Measurements from ENCODE around the gene CARNS1.
"Not testable (repeated sequence)": the region's sequence is repeated elsewhere in the genome, so short reads cannot be mapped to it uniquely, and the experiment has no call there.

Gene CARNS1

GRCh38 chr11:67410984-67411784 lies 4.3 kb upstream of the CARNS1 start:
- DNase-seq = no peak

GRCh38 chr11:67411785-67412152 lies 3.7 kb upstream of the CARNS1 start:
- DNase-seq = no peak

DNA sequence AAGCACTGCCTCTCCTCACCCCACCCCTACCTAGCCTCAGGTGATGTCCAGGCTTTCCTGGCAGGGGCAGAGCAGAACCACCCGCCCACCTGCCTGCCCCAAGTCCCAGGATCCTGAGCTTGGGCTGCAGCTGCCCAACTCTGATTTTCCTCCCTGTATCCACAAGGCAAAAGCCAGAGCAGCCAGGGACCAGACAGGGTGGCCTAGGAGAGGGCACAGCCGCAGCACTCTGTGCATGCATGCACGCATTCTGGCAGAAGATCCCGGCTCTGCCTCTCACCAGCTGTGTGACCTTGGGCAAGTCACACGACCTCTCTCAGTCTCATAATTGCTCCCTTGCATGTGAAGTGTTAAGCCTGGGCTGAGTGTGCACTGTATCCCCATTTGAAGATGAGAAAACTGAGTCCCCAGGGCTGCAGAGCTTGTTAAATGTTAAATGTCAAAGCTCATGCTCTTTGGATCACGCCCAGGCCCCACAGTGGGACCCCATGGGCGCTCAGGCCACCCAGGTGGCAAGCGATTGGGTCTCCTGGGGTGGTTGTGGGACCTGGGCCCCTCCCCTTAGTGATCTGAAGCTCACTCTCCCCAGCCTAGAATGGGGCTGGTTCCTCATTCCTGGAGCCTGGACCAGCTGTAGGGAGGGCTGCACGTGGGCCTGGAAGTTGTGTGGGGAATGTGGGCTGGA lies 2.8 kb upstream of the CARNS1 start:
- DNase-seq = no peak

DNA sequence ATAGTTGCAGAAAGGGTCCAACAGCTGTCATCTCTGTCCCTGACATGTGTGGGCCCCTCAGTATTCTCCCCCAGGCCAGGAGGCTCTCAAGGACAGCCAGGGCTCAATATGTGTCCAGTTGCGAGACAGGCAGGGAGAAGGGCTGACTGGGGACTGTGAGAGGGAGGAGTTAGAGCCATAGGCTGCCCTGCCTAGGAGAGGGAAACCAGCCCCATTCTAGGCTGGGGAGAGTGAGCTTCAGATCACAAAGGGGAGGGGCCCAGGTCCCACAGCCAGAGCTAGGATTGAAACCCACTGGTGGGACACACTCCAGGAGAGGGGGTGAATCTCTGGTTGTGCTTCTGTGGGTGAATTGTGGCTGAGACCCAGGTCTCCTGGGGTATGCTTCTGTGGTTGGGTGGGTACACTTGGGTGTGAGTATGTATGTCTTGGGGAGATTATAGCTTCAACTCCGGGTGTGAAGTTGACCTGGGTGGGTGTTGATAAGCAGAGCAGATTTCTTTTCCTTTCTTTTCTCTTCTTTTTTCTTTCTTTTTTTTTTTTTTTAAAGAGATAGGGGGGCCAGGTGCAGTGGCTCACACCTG lies 2.1 kb upstream of the CARNS1 start:
- DNase-seq = no peak

DNA sequence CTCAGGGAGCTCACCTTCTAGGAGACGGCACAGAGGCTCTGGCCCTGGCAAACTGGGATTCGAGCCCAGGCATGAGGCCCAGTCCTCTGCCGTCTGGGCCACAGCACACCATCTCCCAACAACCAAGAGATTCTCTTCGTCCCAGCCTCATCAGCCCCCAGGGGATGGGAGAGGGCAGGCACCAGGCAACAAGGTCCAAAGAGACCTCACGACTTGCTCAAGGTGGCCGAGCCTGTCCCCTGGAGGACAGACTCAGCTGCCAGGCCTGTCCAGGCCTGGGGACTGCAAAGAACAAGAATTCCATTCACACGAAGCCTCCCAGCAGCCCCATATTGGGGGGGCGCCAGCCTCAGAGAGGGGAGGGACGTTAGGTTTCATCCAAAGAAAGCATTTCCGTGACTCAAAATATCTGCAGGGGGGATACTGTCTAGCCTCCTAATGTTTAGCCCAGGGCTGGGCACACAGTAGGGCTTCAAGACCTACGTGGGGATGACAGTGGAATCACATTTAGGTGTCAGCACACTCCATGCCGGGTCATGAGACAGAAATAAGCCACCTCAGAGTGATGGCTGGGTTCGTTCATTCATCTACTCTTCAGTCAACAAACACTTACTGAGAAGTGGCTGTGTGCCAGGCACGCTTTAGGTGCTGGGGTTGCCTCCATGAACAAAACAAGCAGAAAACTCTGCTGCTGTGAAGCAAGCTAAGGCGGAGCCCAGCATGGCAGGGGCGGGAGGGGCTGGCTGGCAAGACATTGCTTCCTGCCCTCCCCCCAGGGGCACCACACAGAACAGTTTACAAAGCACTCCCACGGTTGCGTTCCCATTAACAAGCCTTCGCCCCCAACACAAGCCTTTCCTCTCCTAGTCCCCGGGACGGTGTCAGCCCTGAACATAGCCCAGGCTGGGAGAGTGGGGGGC lies 1.2 kb downstream of the CARNS1 start:
- no peak for DNase-seq

GRCh38 chr11:67417425-67417824 lies 1.9 kb downstream of the CARNS1 start:
- DNase-seq = no peak

- peak in 1 of 3 donors; percentile 39 for DNase-seq
Observed at GRCh38 chr11:67418476-67419281, 3.2 kb downstream of the CARNS1 start.

- DNase-seq = no peak
Observed at GRCh38 chr11:67419325-67420049, 4.0 kb downstream of the CARNS1 start.

DNA sequence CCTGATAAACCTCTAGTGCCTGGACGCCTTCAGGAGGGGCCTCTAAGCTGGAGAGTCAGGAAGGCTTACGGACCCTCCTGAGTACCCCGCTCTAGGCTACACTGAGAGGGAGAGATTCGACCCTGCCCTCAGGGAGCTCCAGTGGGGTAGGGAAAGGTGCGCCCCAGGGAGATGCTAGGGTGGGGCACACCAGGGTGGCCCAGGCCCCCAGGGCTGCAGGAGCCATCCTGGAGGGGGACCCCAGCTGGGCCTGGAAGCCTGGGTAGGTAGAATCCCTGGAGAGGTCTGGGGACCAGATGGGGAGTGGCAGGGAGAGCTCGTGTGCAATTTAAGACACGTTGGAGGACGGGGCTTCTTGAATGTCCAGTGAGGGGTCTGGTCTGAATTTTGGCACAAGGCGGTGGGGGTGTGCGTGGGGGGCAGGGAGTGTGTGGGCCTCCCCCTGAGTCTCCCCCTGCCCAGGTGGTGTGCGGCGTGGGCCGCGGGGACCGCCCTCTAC lies 4.7 kb downstream of the CARNS1 start:
- DNase-seq = no peak

- peak; percentile 92 to 99 (median 96) for DNase-seq
Observed at GRCh38 chr11:67420646-67421429, 5.4 kb downstream of the CARNS1 start.

- DNase-seq = no peak
Observed at GRCh38 chr11:67421430-67422031, 6.1 kb downstream of the CARNS1 start.

DNA sequence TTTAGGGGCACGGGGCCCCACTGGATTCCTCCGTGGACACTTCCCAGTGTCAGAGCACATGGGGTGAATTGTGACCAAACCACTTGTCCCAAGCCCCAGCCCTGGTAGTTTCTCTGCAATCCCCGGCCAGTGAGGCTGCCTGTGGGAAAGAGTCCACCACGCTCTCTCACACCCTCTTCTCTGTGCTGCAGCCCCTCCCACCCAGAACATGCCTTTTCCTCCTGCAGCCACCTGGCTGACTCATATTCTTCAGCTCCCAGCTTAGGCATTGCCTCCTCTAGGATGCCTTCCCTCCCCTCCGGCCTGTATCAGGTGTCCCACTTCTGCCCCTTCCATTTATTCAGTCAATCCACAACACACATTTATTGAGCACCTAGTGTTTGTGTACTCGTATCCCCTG lies 7.4 kb downstream of the CARNS1 start:
- DNase-seq = no peak

GRCh38 chr11:67423466-67423865 lies 8.0 kb downstream of the CARNS1 start:
- no peak for DNase-seq

DNA sequence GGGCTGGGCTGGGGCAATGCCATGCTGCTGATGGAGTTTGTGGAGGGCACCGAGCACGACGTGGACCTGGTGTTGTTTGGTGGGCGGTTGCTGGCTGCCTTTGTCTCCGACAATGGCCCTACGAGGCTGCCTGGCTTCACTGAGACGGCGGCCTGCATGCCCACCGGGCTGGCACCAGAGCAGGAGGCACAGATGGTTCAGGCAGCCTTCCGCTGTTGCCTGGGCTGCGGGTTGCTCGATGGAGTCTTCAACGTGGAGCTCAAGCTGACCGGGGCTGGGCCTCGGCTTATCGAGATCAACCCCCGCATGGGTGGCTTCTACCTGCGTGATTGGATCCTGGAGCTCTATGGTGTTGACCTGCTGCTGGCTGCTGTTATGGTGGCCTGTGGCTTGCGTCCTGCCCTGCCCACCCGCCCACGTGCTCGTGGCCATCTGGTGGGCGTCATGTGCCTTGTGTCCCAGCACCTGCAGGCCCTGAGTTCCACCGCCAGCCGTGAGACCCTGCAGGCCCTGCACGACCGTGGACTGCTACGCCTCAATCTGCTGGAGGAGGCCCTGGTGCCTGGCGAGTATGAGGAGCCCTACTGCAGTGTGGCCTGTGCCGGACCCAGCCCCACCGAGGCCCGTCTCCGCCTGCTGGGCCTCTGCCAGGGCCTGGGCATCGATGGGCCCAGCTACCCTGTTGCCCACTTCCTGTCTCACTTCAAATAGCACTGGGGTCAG lies 8.6 kb downstream of the CARNS1 start:
- no peak for DNase-seq

DNA sequence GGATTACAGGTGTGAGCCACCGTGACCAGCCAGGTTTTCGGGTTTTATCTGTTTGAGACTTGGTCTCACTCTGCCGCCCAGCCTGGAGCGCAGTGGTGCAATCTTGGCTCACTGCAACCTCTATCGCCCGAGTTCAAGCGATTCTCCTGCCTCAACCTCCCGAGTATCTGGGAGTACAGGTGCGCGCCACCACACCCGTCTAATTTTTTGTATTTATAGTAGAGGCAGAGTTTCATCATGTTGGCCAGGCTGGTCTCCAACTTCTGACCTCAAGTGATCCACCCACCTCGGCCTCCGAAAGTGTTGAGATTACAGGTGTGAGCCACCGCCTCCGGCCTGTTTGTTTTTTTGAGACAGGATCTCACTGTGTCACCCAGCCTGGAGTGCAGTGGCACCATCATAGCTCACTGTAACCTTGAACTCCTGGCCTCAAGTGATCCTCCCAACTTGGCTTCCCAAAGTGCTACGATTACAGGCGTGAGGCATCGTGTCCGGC lies 11.9 kb downstream of the CARNS1 start:
- not testable (repeated sequence) for DNase-seq

GRCh38 chr11:67428052-67429001 lies 12.8 kb downstream of the CARNS1 start, which contains the start of gene RPS6KB2:
Gene RPS6KB2 (plus strand): TSS chr11:67428494. CDS start chr11:67428546, 52 bp downstream.
- DNase-seq = peak; percentile 97 to 99 (median 98)

DNA sequence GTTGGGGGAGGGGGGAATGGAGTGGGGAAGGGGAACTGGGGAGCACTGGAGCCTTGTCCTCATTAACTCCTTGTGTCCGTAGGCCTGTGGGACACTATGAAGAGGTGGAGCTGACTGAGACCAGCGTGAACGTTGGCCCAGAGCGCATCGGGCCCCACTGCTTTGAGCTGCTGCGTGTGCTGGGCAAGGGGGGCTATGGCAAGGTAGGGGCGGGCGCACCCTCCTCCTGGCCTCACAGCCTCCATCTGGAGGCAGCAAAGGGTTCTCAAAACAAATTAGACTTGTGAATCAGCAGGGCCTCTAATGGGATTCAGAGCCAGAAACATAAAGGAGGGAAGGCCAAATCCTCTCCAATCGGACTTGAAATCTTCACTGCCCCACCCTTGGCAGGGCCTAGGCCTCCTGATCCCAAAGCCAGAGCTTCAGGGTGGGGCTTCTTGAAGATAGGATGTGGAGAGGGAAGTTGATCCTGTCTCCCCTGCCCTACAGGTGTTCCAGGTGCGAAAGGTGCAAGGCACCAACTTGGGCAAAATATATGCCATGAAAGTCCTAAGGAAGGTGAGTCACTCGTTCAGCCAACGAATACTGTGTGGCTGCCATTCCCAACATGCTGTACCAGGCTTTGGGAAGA lies 13.7 kb downstream of the CARNS1 start:
- no peak for DNase-seq

Measured in suppressor macrophage treated with lipopolysaccharide for 1 hour (primary cell).